ENCODE data around the gene CITED4.

The CITED4 gene

DNA sequence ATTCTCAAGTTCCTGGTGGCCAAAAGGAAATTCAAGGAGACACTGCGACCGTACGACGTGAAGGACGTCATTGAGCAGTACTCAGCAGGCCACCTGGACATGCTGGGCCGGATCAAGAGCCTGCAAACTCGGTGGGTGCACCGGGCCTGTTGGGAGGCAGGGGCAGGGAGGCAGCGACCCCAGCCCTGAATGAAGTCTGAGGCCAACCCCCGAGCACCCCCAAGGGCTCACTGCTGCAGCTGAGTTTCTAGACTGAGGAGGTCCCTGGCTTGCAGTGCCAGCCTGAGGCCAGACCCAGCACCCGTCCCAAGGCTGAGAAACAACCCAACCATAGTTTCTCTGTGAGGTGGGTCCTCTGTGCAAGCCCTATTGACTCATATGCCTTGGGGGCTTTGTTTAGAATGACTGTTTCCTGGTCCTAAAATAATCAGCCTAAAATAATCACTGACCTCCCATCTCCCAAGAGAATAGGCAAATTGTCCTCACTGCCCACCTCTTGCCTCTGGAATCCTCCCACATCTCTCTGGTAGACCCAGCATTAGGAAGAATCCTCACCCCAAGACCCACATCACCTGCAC is 27.1 kb downstream of the CITED4 start:
- Histone ChIP-seq H3K4me2 (ENCODE audit: low read length) (no peak overlapping the region), H2AFZ (no peak overlapping the region), H3K9me3 (ENCODE audit: control insufficient read depth, low read length) (no peaks in the 10 kb centered on the region), H3K27me3 (ENCODE audit: control insufficient read depth, insufficient read depth, low read length) (no peaks in the 10 kb centered on the region), H3K4me1 (no peaks in the 10 kb centered on the region), H3K4me3 (ENCODE audit: low read depth, low read length) (no peak overlapping the region), H3K79me2 (no peaks in the 10 kb centered on the region), H3K36me3 (ENCODE audit: control insufficient read depth, insufficient read depth, low read length) (no peaks in the 10 kb centered on the region), H3K9ac (no peak overlapping the region), H3K27ac (no peak overlapping the region)
- TF ChIP-seq, protein P1, sequence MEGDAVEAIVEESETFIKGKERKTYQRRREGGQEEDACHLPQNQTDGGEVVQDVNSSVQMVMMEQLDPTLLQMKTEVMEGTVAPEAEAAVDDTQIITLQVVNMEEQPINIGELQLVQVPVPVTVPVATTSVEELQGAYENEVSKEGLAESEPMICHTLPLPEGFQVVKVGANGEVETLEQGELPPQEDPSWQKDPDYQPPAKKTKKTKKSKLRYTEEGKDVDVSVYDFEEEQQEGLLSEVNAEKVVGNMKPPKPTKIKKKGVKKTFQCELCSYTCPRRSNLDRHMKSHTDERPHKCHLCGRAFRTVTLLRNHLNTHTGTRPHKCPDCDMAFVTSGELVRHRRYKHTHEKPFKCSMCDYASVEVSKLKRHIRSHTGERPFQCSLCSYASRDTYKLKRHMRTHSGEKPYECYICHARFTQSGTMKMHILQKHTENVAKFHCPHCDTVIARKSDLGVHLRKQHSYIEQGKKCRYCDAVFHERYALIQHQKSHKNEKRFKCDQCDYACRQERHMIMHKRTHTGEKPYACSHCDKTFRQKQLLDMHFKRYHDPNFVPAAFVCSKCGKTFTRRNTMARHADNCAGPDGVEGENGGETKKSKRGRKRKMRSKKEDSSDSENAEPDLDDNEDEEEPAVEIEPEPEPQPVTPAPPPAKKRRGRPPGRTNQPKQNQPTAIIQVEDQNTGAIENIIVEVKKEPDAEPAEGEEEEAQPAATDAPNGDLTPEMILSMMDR (IDR thresholded peaks at IDR 0.05) = no peak

DNA sequence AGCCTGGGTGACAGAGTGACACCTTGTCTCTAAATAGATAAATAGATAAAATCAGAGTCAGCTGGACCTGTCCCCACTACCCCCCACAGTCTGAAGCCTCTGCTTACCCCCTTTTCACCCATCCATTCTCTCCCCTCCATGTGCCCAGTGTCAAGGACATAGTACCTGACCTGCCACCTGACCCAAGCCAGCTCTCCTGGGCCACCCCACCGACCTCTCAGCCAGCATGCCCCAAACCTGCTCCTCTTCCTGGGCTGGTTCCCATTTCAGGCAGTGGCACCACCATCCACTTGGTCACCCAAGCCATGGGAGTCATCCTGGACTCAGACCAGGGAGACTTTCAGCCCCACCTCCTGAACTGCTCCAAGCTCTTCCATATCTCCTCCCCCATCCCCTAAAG is 28.2 kb downstream of the CITED4 start:
- Histone ChIP-seq H3K27ac (no peak overlapping the region), H3K79me2 (no peaks in the 10 kb centered on the region), H3K4me2 (ENCODE audit: low read length) (no peak overlapping the region), H2AFZ (no peak overlapping the region), H3K27me3 (ENCODE audit: control insufficient read depth, insufficient read depth, low read length) (no peaks in the 10 kb centered on the region), H3K9me3 (ENCODE audit: control insufficient read depth, low read length) (no peaks in the 10 kb centered on the region), H3K9ac (no peak overlapping the region), H3K4me1 (no peaks in the 10 kb centered on the region), H3K4me3 (ENCODE audit: low read depth, low read length) (no peak overlapping the region), H3K36me3 (ENCODE audit: control insufficient read depth, insufficient read depth, low read length) (no peaks in the 10 kb centered on the region)
- TF ChIP-seq, protein P1 (IDR thresholded peaks at IDR 0.05) = no peak

GRCh38 chr1:40831001-40831732 is 31.0 kb downstream of the CITED4 start:
- H3K27ac ChIP-seq = no peak overlapping the region
- no peak overlapping the region for H2AFZ ChIP-seq
- H3K79me2 ChIP-seq = no peaks in the 10 kb centered on the region
- no peaks in the 10 kb centered on the region for H3K9me3 ChIP-seq (ENCODE audit: control insufficient read depth, low read length)
- no peak overlapping the region for H3K4me3 ChIP-seq (ENCODE audit: low read depth, low read length)
- H3K4me1 ChIP-seq = no peaks in the 10 kb centered on the region
- H3K4me2 ChIP-seq (ENCODE audit: low read length) = no peak overlapping the region
- no peak overlapping the region for H3K9ac ChIP-seq
- H3K27me3 ChIP-seq (ENCODE audit: control insufficient read depth, insufficient read depth, low read length) = no peaks in the 10 kb centered on the region
- no peaks in the 10 kb centered on the region for H3K36me3 ChIP-seq (ENCODE audit: control insufficient read depth, insufficient read depth, low read length)
- TF ChIP-seq, protein P1 (IDR thresholded peaks at IDR 0.05) = no peak

- no peaks in the 10 kb centered on the region for H3K27me3 ChIP-seq (ENCODE audit: control insufficient read depth, insufficient read depth, low read length)
- no peak overlapping the region for H3K9ac ChIP-seq
- H3K79me2 ChIP-seq = no peaks in the 10 kb centered on the region
- H3K36me3 ChIP-seq (ENCODE audit: control insufficient read depth, insufficient read depth, low read length) = no peaks in the 10 kb centered on the region
- H3K27ac ChIP-seq = no peak overlapping the region
- TF ChIP-seq, protein P1 (IDR thresholded peaks at IDR 0.05) = no peak
- no peak overlapping the region for H3K4me2 ChIP-seq (ENCODE audit: low read length)
- no peaks in the 10 kb centered on the region for H3K4me1 ChIP-seq
- H3K4me3 ChIP-seq (ENCODE audit: low read depth, low read length) = no peak overlapping the region
- no peak overlapping the region for H2AFZ ChIP-seq
- H3K9me3 ChIP-seq (ENCODE audit: control insufficient read depth, low read length) = no peaks in the 10 kb centered on the region
These were observed 31.7 kb downstream of the CITED4 start for GRCh38 chr1:40830419-40830943.
